Measurements from ENCODE around the gene XYLT2. TPM values are rescaled to one million over a fixed set of nuclear protein-coding genes. Genes with fewer than 3 reads are reported as not detected.

XYLT2 gene
- total RNA-seq, 1 experiment from 2014 or later: 28.5 TPM

DNA sequence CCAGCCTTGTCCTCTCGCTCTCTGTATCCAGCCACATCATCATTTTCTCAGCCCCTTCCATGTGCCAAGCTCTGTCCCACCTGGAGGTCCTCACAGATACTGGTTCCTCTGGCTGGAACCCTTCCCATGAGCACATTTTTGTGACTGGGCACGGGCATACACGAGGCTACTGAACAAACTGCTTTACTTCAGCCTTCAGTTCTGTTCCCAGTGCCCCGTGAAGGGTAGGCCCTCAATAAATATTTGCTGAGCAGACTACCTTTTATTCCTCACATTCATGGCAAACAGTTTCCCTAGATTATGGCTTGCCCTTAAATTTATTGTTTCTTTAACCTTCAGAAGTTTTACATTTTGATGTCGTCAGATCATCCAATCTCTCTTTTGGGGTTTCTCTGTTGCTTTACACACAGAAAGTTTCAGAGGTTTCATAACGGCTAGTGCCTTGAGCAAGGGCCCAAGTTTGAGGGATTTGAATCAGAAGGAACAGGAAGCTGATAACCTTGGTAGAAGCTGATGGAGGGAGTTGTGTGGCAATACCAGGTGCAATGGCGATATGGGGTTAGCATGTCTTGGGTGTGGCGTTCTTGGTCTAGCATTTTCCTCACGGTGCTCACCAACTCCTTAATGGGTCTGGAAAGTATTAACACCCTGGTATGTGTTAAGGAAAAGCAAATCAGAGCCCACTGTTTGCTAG is 43.9 kb upstream of the XYLT2 start:
- Histone ChIP-seq H3K4me1 (ENCODE audit: control insufficient read depth, insufficient read depth, low read length) (no peaks in the 10 kb centered on the region), H3K27me3 (ENCODE audit: control insufficient read depth, insufficient read depth, low read length) (no peaks in the 10 kb centered on the region), H3K27ac (ENCODE audit: low read length) (no peak overlapping the region), H3K36me3 (ENCODE audit: control insufficient read depth, insufficient read depth, low read length) (no peaks in the 10 kb centered on the region), H3K4me3 (ENCODE audit: low read depth in 2 of 2, low read length in 2 of 2) (no peak overlapping the region), H3K9me3 (ENCODE audit: control insufficient read depth, insufficient read depth, low read depth, low read length) (no peaks in the 10 kb centered on the region)
- CTCF ChIA-PET: interaction anchor here (0.6 to 1.8 kb wide), 2 partner anchors 15 to 133 kb away, joined by 3 to 5 read pairs; no protein-coding TSS in a partner anchor
- no peak for DNase-seq (ENCODE audit: low read depth, low spot score)
- POLR2A ChIA-PET: no interaction called here
- ATAC-seq: no peak
- intact Hi-C loops (cut with micrococcal nuclease; ENCODE audit: unreplicated experiment) (no loop called here), in situ Hi-C loops (cut with HindIII; ENCODE audit: low pct_unique_long_range_greater_than_20kb, low sequenced_read_pairs) (no loop called here)
- no TSS peak for BruUV-seq (replicated peaks)
- TF ChIP-seq, protein P1, sequence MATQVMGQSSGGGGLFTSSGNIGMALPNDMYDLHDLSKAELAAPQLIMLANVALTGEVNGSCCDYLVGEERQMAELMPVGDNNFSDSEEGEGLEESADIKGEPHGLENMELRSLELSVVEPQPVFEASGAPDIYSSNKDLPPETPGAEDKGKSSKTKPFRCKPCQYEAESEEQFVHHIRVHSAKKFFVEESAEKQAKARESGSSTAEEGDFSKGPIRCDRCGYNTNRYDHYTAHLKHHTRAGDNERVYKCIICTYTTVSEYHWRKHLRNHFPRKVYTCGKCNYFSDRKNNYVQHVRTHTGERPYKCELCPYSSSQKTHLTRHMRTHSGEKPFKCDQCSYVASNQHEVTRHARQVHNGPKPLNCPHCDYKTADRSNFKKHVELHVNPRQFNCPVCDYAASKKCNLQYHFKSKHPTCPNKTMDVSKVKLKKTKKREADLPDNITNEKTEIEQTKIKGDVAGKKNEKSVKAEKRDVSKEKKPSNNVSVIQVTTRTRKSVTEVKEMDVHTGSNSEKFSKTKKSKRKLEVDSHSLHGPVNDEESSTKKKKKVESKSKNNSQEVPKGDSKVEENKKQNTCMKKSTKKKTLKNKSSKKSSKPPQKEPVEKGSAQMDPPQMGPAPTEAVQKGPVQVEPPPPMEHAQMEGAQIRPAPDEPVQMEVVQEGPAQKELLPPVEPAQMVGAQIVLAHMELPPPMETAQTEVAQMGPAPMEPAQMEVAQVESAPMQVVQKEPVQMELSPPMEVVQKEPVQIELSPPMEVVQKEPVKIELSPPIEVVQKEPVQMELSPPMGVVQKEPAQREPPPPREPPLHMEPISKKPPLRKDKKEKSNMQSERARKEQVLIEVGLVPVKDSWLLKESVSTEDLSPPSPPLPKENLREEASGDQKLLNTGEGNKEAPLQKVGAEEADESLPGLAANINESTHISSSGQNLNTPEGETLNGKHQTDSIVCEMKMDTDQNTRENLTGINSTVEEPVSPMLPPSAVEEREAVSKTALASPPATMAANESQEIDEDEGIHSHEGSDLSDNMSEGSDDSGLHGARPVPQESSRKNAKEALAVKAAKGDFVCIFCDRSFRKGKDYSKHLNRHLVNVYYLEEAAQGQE (IDR thresholded peaks at IDR 0.05; ENCODE audit: insufficient read depth in 1 of 2, low read depth in 2 of 2, low read length in 1 of 2): no peak
- TF ChIP-seq POLR2AphosphoS5 (IDR thresholded peaks at IDR 0.05; ENCODE audit: low read depth, low read length) (no peak), TCF7L2 (IDR thresholded peaks at IDR 0.05; ENCODE audit: low read depth, low read length) (no peak), SIN3A (IDR thresholded peaks at IDR 0.05; ENCODE audit: borderline replicate concordance, insufficient read depth, low read depth, low read length) (no peak)
- TF ChIP-seq, protein P2, sequence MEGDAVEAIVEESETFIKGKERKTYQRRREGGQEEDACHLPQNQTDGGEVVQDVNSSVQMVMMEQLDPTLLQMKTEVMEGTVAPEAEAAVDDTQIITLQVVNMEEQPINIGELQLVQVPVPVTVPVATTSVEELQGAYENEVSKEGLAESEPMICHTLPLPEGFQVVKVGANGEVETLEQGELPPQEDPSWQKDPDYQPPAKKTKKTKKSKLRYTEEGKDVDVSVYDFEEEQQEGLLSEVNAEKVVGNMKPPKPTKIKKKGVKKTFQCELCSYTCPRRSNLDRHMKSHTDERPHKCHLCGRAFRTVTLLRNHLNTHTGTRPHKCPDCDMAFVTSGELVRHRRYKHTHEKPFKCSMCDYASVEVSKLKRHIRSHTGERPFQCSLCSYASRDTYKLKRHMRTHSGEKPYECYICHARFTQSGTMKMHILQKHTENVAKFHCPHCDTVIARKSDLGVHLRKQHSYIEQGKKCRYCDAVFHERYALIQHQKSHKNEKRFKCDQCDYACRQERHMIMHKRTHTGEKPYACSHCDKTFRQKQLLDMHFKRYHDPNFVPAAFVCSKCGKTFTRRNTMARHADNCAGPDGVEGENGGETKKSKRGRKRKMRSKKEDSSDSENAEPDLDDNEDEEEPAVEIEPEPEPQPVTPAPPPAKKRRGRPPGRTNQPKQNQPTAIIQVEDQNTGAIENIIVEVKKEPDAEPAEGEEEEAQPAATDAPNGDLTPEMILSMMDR (IDR thresholded peaks at IDR 0.05): no peak

DNA sequence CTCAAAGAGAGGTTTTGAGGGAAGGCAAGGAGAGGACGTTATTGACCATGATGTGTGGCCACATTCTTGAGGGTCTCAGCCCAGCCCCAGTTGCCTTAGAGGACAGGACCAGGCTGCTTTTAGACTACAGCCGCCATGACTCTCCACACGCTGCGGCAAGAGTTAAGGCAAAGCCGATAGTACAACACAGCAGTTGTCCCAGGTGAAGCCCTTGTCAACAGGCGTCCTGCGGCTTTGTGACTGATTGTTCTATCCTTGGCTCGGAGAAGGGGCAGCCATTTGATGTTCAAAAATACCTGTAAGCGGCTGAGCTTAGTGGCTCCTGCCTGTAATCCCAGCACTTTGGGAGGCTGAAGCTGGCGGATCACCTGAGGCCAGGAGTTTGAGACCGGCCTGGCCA is 42.9 kb upstream of the XYLT2 start:
- CTCF ChIA-PET: no interaction called here
- Histone ChIP-seq H3K9me3 (ENCODE audit: control insufficient read depth, insufficient read depth, low read depth, low read length) (no peaks in the 10 kb centered on the region), H3K27me3 (ENCODE audit: control insufficient read depth, insufficient read depth, low read length) (no peaks in the 10 kb centered on the region), H3K4me3 (ENCODE audit: low read depth in 2 of 2, low read length in 2 of 2) (no peak overlapping the region), H3K36me3 (ENCODE audit: control insufficient read depth, insufficient read depth, low read length) (no peaks in the 10 kb centered on the region), H3K4me1 (ENCODE audit: control insufficient read depth, insufficient read depth, low read length) (no peaks in the 10 kb centered on the region), H3K27ac (ENCODE audit: low read length) (no peak overlapping the region)
- DNase-seq (ENCODE audit: low read depth, low spot score) (no peak), ATAC-seq (no peak)
- no TSS peak for BruUV-seq (replicated peaks)
- in situ Hi-C loops (cut with HindIII; ENCODE audit: low pct_unique_long_range_greater_than_20kb, low sequenced_read_pairs): no loop called here
- POLR2A ChIA-PET: interaction anchor here (0.6 kb wide), 1 partner anchor 53 kb away, joined by 7 read pairs; no protein-coding TSS in a partner anchor
- TF ChIP-seq POLR2AphosphoS5 (IDR thresholded peaks at IDR 0.05; ENCODE audit: low read depth, low read length): no peak
- TF ChIP-seq, protein P1 (IDR thresholded peaks at IDR 0.05; ENCODE audit: insufficient read depth in 1 of 2, low read depth in 2 of 2, low read length in 1 of 2): no peak
- TF ChIP-seq, protein P2 (IDR thresholded peaks at IDR 0.05): no peak
- TF ChIP-seq TCF7L2 (IDR thresholded peaks at IDR 0.05; ENCODE audit: low read depth, low read length): no peak
- TF ChIP-seq SIN3A (IDR thresholded peaks at IDR 0.05; ENCODE audit: borderline replicate concordance, insufficient read depth, low read depth, low read length): no peak
- intact Hi-C loops (cut with micrococcal nuclease; ENCODE audit: unreplicated experiment): no loop called here

All from Panc1 (cell line).